ENCODE measurements around the gene SEMA7A.

DNA sequence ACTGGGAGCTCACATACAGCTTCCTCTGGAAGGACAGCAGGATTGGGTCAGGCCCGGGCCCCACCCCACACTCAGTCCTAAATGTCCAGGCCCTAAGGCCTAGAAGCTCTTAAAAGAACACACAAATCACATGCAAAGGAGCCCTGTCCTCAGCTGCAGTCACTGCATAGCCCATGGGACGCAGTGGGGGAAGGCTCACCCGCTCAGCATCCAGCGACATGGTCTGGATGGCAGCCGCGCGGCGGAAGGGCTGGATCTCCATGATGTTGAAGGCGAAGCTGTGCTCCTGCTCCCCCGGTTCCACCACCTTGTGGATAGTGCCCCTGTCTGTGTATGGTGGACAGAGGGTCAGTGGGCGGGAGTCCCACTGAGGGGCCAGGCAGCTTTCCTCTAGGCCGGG lies 22.1 kb downstream of the SEMA7A start:
- TF ChIP-seq, protein P1, sequence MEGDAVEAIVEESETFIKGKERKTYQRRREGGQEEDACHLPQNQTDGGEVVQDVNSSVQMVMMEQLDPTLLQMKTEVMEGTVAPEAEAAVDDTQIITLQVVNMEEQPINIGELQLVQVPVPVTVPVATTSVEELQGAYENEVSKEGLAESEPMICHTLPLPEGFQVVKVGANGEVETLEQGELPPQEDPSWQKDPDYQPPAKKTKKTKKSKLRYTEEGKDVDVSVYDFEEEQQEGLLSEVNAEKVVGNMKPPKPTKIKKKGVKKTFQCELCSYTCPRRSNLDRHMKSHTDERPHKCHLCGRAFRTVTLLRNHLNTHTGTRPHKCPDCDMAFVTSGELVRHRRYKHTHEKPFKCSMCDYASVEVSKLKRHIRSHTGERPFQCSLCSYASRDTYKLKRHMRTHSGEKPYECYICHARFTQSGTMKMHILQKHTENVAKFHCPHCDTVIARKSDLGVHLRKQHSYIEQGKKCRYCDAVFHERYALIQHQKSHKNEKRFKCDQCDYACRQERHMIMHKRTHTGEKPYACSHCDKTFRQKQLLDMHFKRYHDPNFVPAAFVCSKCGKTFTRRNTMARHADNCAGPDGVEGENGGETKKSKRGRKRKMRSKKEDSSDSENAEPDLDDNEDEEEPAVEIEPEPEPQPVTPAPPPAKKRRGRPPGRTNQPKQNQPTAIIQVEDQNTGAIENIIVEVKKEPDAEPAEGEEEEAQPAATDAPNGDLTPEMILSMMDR (IDR thresholded peaks at IDR 0.05; ENCODE audit: low read length) = no peak
- TF ChIP-seq EZH2 (IDR thresholded peaks at IDR 0.05; ENCODE audit: borderline replicate concordance, low read length) = no peak
